K562 (cell line): ENCODE results near the gene SOAT1. TPM values are rescaled to one million over a fixed set of nuclear protein-coding genes. Genes with fewer than 3 reads are reported as not detected.

Source experiments
- ATAC-seq: fragments of 200-7000 bp; cut with Tn5 transposase; 3 replicates; pipeline ENCODE4 v1.9.1; 2020; ENCODE audit warnings: moderate library complexity
- BruUV-seq: library from RNA; stranded (reverse); fragments of 400-500 nt; replicated peaks from 2 replicates; lab custom pipeline; 2021; lab: Mats Ljungman, UMichigan
- CTCF ChIA-PET: fragments of 300-600 bp; formaldehyde crosslinking; extraction: SDS; loops from one replicate; lab custom pipeline; 2021; ENCODE audit warnings: low intra/inter-chr PET ratio; lab: Yijun Ruan, JAX
- POLR2A ChIA-PET: fragments of 300-600, 350-650 bp; sonication (Branson Sonifier 250); formaldehyde crosslinking; extraction: SDS; loops from one replicate; lab custom pipeline; 2021; ENCODE audit warnings: antibody characterized with exemption, inconsistent platforms; lab: Yijun Ruan, JAX
- DNase-seq, 4 experiments: peaks; one replicate each; pipeline versions ENCODE4 v3.0.0 to v3.0.0-alpha.2; 2011 to 2018; ENCODE audit warnings: low spot score in 3 of 4, mixed read lengths in 3 of 4; ENCODE audit errors: extremely low read depth in 1 of 4
- FAIRE-seq: peaks from 2 replicates; lab custom pipeline; 2011; peaks lifted over from hg19 to GRCh38; lab: Jason Lieb, UNC
- H2AFZ ChIP-seq: 2 replicates; pipeline ENCODE4 v1.6.0; 2011; ENCODE audit warnings: low read depth, low read length, control low read depth, inconsistent platforms
- H3K27ac ChIP-seq: fragments of 200-600 bp; 3 replicates; pipeline ENCODE4 v1.8.0; 2011; ENCODE audit warnings: low read depth, mild to moderate bottlenecking, control low read depth, inconsistent platforms, low read length, moderate library complexity, mixed read lengths; ENCODE audit errors: extremely low read depth
- H3K27me3 ChIP-seq, 2 experiments: fragments of 300-600 bp in 1 of 2; 2 replicates in 1 of 2; 3 replicates in 1 of 2; pipeline versions ENCODE4 v1.6.0 to v1.8.0; 2011; ENCODE audit warnings: inconsistent platforms in 2 of 2, low read length in 2 of 2, mild to moderate bottlenecking in 1 of 2, mixed read lengths in 1 of 2, moderate library complexity in 1 of 2; ENCODE audit not compliant: control insufficient read depth in 2 of 2, insufficient read depth in 2 of 2
- H3K36me3 ChIP-seq: fragments of 300-600 bp; 3 replicates; pipeline ENCODE4 v1.8.0; 2011; ENCODE audit warnings: mild to moderate bottlenecking, low read length, inconsistent platforms; ENCODE audit not compliant: control insufficient read depth, insufficient read depth
- H3K4me1 ChIP-seq, 2 experiments: fragments of 200-600 bp in 1 of 2; replicated peaks in 1 of 2; 2 replicates in 1 of 2; 3 replicates in 1 of 2; pipeline versions ENCODE4 v1.5.1 to v1.8.0; 2011; ENCODE audit warnings: inconsistent platforms in 2 of 2, low read length in 2 of 2, mild to moderate bottlenecking in 1 of 2, mixed read lengths in 1 of 2, moderate library complexity in 1 of 2; ENCODE audit not compliant: control insufficient read depth in 2 of 2, insufficient read depth in 2 of 2
- H3K4me2 ChIP-seq: 2 replicates; pipeline ENCODE4 v1.6.1; 2011; ENCODE audit warnings: low read length, control low read depth, inconsistent platforms, mixed read lengths; ENCODE audit not compliant: insufficient read depth
- H3K4me3 ChIP-seq: fragments of 200-600 bp; sonication (generic), shearing (Covaris generic); 2 replicates; pipeline ENCODE4 v1.5.1; 2016; ENCODE audit warnings: control low read depth, inconsistent platforms
- H3K79me2 ChIP-seq: fragments of 200-600 bp; 3 replicates; pipeline ENCODE4 v1.8.0; 2011; ENCODE audit warnings: low read length, inconsistent platforms; ENCODE audit not compliant: control insufficient read depth, insufficient read depth
- H3K9ac ChIP-seq, 2 experiments: 2 replicates each; pipeline versions ENCODE4 v1.6.0 to v1.6.1; 2011; ENCODE audit warnings: low read depth in 2 of 2, low read length in 2 of 2, control low read depth in 1 of 2, inconsistent platforms in 1 of 2, mild to moderate bottlenecking in 1 of 2, mixed read lengths in 1 of 2; ENCODE audit not compliant: insufficient read depth in 1 of 2
- H3K9me1 ChIP-seq: one replicate; pipeline ENCODE4 v1.6.0; 2011; ENCODE audit warnings: inconsistent platforms, mild to moderate bottlenecking, low read length, moderate library complexity; ENCODE audit not compliant: control insufficient read depth, insufficient read depth
- H3K9me3 ChIP-seq: replicated peaks from 2 replicates; pipeline ENCODE4 v1.5.1; 2011; ENCODE audit warnings: low read depth, low read length, inconsistent platforms; ENCODE audit not compliant: control insufficient read depth, insufficient read depth
- H4K20me1 ChIP-seq: replicated peaks from 2 replicates; pipeline ENCODE4 v1.6.1; 2011; ENCODE audit warnings: low read length, inconsistent platforms, mixed read lengths; ENCODE audit not compliant: control insufficient read depth, insufficient read depth
- EHMT2 ChIP-seq: fragments of 450-650 bp; IDR thresholded peaks from 2 replicates; pipeline ENCODE4 v1.6.1; 2018; ENCODE audit warnings: antibody characterized with exemption
- NFRKB ChIP-seq: fragments of 450-650 bp; IDR thresholded peaks from 2 replicates; pipeline ENCODE4 v1.6.1; 2016; ENCODE audit warnings: low read depth
- PRPF4 ChIP-seq: fragments of 200-400 bp; formaldehyde crosslinking; IDR thresholded peaks from one replicate; pipeline ENCODE4 v1.6.1; 2017; ENCODE audit warnings: low read length, low read depth, mild to moderate bottlenecking; ENCODE audit not compliant: insufficient read depth, poor library complexity, severe bottlenecking
- RHOXF2B ChIP-seq: fragments of 250-450 bp; sonication (Bioruptor Pico); conservative IDR thresholded peaks from 2 replicates; pipeline ENCODE4 v1.5.1; 2021
- TOE1 ChIP-seq, 2 experiments: fragments of 450-650 bp in 1 of 2; sonication (generic) in 1 of 2; formaldehyde crosslinking in 1 of 2; IDR thresholded peaks; 2 replicates each; pipeline versions ENCODE4 v1.7.1 to v1.8.0; 2016 to 2022; ENCODE audit warnings: borderline replicate concordance in 2 of 2, mild to moderate bottlenecking in 2 of 2, antibody characterized with exemption in 1 of 2, inconsistent platforms in 1 of 2, low read depth in 1 of 2, missing genetic modification reagents in 1 of 2, moderate library complexity in 1 of 2
- YY1 ChIP-seq, 3 experiments: IDR thresholded peaks; 2 replicates each; pipeline ENCODE4 v1.6.1; 2011; ENCODE audit warnings: low read length in 2 of 3, mild to moderate bottlenecking in 2 of 3, moderate library complexity in 2 of 3, borderline replicate concordance in 1 of 3, control low read depth in 1 of 3, low read depth in 1 of 3; ENCODE audit not compliant: insufficient read depth in 3 of 3, insufficient replicate concordance in 2 of 3, control insufficient read depth in 1 of 3, insufficient read length in 1 of 3; ENCODE audit errors: extremely low read depth in 1 of 3
- ZBTB1 ChIP-seq: sonication (generic); formaldehyde crosslinking; IDR thresholded peaks from 2 replicates; pipeline ENCODE4 v1.8.1; 2023; ENCODE audit warnings: missing genetic modification reagents, low read depth, mild to moderate bottlenecking, borderline replicate concordance
- ZNF57 ChIP-seq: fragments of 450-650 bp; formaldehyde crosslinking; IDR thresholded peaks from 2 replicates; pipeline ENCODE4 v1.4.0; 2020; ENCODE audit warnings: mild to moderate bottlenecking, moderate library complexity
- WGBS: fragments of 100-300 bp; shearing (Covaris generic); methylation state at CpG from one replicate; pipeline ENCODE4 v1.1.6; 2016; ENCODE audit warnings: low coverage, mixed read lengths; ENCODE audit not compliant: insufficient coverage; ENCODE audit errors: missing lambda C conversion rate; 5-methylcytosine and 5-hydroxymethylcytosine counted together
- in situ Hi-C: fragments of 300-500 bp; cut with MboI; formaldehyde crosslinking; loops from 4 replicates; pipeline ENCODE4 v1.15.0; 2018; ENCODE audit warnings: inconsistent platforms, mixed read lengths
- intact Hi-C: fragments of 100-400 bp; cut with micrococcal nuclease; formaldehyde crosslinking; loops from 2 replicates; pipeline ENCODE4 v1.14.2; 2022
- polyA plus RNA-seq, 8 experiments: library from polyadenylated mRNA; depleted of rRNA in 4 of 8; stranded (reverse) in 5 of 8; unstranded in 3 of 8; fragments of >200 nt; fragmentation: Nextera tagmentation in 2 of 8; fragmentation: Illumina TruSeq in 1 of 8; extraction: Ambion mirVana in 2 of 8; extraction: Trizol in 1 of 8; gene quantifications; 2 replicates each; pipeline versions ENCODE4 v1.2.1 to v1.2.3, GENCODE V29; 2011 to 2014; ENCODE audit warnings: inconsistent platforms in 1 of 8, missing spikeins in 1 of 8
- total RNA-seq, 7 experiments: library from RNA; depleted of rRNA in 6 of 7; stranded (reverse); fragments of >200 nt in 6 of 7; fragmentation: Illumina TruSeq in 2 of 7; extraction: Trizol in 2 of 7; gene quantifications; 2 replicates each; pipeline versions ENCODE4 v1.2.1 to v1.2.3, GENCODE V29; 2011 to 2021; ENCODE audit warnings: low replicate concordance in 1 of 7
- TF ChIP-seq, protein P1 (sequence below): fragments of 250-450 bp; sonication (Bioruptor Pico); IDR thresholded peaks from 2 replicates; pipeline ENCODE4 v1.4.0; 2020; ENCODE audit warnings: borderline replicate concordance

The SOAT1 gene
- total and polyA plus RNA-seq, 9 of the 15 experiments (the other 6 are each of a cell fraction or from before 2014, with no cell fraction given): 5.5 to 29.1 (median 17.3) TPM

DNA sequence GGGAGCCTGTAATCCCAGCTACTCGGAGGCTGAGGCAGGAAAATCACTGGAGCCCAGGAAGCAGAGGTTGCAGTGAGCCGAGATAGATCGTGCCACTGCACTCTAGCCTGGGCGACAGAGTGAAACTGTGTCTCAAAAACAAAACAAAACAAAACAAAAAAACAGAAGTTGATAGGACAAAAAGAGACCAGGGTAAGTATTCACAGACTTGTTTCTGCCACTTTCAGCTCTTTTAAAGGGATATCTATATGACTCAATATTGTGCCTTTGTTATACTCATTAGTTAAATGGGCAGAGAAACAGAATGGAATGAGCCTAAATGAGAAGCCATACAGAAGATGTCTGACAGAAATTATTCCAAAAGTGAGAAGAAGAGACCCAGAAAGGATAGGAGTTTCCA, 41.0 kb upstream of the SOAT1 start:
- no peaks in the 10 kb centered on the region for H3K36me3 ChIP-seq
- no peak overlapping the region for H2AFZ ChIP-seq
- ChIA-PET CTCF (interaction anchor here (0.6 to 1.7 kb wide), 2 partner anchors 117 to 346 kb away, joined by 4 to 17 read pairs; no protein-coding TSS in a partner anchor), POLR2A (no interaction called here)
- H3K4me2 ChIP-seq: no peak overlapping the region
- H4K20me1 ChIP-seq: no peaks in the 10 kb centered on the region
- H3K4me1 ChIP-seq: no peaks in the 10 kb centered on the region; a peak in 1 of 5 replicates
- no peak overlapping the region for H3K4me3 ChIP-seq
- in situ Hi-C loops: no loop called here
- intact Hi-C loops: loop anchor here (5.0 to 10.0 kb wide), 2 partner anchors 195 to 562 kb away; no protein-coding TSS in a partner anchor
- FAIRE-seq (no peak), DNase-seq (no peak), ATAC-seq (no peak)
- no peaks in the 10 kb centered on the region for H3K9me3 ChIP-seq
- BruUV-seq: no TSS peak
- no peak overlapping the region for H3K27ac ChIP-seq
- no peak overlapping the region for H3K9ac ChIP-seq
- no peaks in the 10 kb centered on the region; a peak in 1 of 5 replicates for H3K27me3 ChIP-seq
- H3K79me2 ChIP-seq: no peaks in the 10 kb centered on the region
- 40% methylated on average over 4 of the region's 4 CpGs for WGBS
- H3K9me1 ChIP-seq: no peaks in the 10 kb centered on the region
- TF ChIP-seq TOE1 (IDR thresholded peaks at IDR 0.05; ENCODE audit: borderline replicate concordance) (no peak), TOE1 (CRISPR knock-in tag; IDR thresholded peaks at IDR 0.05; ENCODE audit: borderline replicate concordance, low read depth) (no peak), NFRKB (no peak), ZBTB1 (no peak), RHOXF2B (CRISPR knock-in tag) (no peak), ZNF57 (CRISPR knock-in tag) (no peak), PRPF4 (no peak), YY1 (IDR thresholded peaks at IDR 0.05; ENCODE audit: borderline replicate concordance in 1 of 3, control insufficient read depth in 1 of 3, extremely low read depth in 1 of 3, insufficient read depth in 3 of 3, insufficient read length in 1 of 3, insufficient replicate concordance in 2 of 3, low read depth in 1 of 3, low read length in 2 of 3) (no peak), EHMT2 (no peak)
- TF ChIP-seq, protein P1, sequence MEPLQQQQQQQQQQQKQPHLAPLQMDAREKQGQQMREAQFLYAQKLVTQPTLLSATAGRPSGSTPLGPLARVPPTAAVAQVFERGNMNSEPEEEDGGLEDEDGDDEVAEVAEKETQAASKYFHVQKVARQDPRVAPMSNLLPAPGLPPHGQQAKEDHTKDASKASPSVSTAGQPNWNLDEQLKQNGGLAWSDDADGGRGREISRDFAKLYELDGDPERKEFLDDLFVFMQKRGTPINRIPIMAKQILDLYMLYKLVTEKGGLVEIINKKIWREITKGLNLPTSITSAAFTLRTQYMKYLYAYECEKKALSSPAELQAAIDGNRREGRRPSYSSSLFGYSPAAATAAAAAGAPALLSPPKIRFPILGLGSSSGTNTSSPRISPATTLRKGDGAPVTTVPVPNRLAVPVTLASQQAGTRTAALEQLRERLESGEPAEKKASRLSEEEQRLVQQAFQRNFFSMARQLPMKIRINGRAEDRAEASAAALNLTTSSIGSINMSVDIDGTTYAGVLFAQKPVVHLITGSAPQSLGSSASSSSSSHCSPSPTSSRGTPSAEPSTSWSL: no peak
